ENCODE data around the gene P2RY13. TPM values are rescaled to one million over a fixed set of nuclear protein-coding genes. Genes with fewer than 3 reads are reported as not detected.

The P2RY13 gene
- total RNA-seq, 2 experiments from 2014 or later: not detected

GRCh38 chr3:151296226-151296625, 33.1 kb downstream of the P2RY13 start:
- H3K36me3 Mint-ChIP-seq (ENCODE audit: low read depth): peaks cover 1% of the 10 kb centered on the region
- H3K27me3 Mint-ChIP-seq: peaks cover 20% of the 10 kb centered on the region
- no peaks in the 10 kb centered on the region for H3K9me3 Mint-ChIP-seq (ENCODE audit: low read depth)
- no peak overlapping the region for H3K27ac Mint-ChIP-seq
- peaks cover 10% of the 10 kb centered on the region for H3K4me1 Mint-ChIP-seq
- no peak overlapping the region for H3K4me3 Mint-ChIP-seq
- intact Hi-C loops (cut with DNase I, micrococcal nuclease): no loop called here
- ChIA-PET POLR2A (no interaction called here), CTCF (no interaction called here)
- ATAC-seq: no peak
- no peak for DNase-seq

DNA sequence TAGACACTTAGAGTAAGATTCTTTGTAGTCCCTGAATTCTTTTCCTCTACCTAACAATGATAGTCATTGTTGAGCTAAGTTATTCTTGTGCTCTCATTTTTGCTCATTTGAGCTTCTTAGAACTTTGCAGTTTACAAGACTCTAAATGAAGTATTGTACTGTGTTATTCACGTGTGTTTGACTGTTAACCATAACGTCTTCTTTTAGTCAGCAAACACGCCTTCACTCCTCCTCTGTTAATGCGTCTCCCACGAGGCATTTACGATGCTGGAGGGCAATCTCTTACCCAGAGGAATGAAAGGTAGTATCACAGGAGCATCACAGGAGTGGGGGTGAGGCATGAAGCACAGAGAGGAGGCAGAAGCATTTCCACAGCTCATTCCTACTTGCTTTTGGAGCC, 36.2 kb downstream of the P2RY13 start:
- peaks cover 6% of the 10 kb centered on the region for H3K27me3 Mint-ChIP-seq
- no peak for DNase-seq
- CTCF ChIA-PET: interaction anchor here (1.0 to 2.8 kb wide), 8 partner anchors 9 to 546 kb away, joined by 3 to 25 read pairs (median 4); partner anchors contain the start of gene P2RY14
- POLR2A ChIA-PET: no interaction called here
- H3K4me3 Mint-ChIP-seq: no peak overlapping the region
- peak overlapping the region; percentile 42 for H3K27ac Mint-ChIP-seq
- H3K9me3 Mint-ChIP-seq (ENCODE audit: low read depth): no peaks in the 10 kb centered on the region
- peaks cover 1% of the 10 kb centered on the region for H3K36me3 Mint-ChIP-seq (ENCODE audit: low read depth)
- intact Hi-C loops (cut with DNase I, micrococcal nuclease): loop anchor here in 1 of 2 experiments (5.0 kb wide), 1 partner anchor 144 kb away; no protein-coding TSS in a partner anchor
- peak; percentile 49 for ATAC-seq
- H3K4me1 Mint-ChIP-seq: peaks cover 4% of the 10 kb centered on the region

- no peaks in the 10 kb centered on the region for H3K27me3 Mint-ChIP-seq
- H3K36me3 Mint-ChIP-seq (ENCODE audit: low read depth): no peaks in the 10 kb centered on the region
- ChIA-PET CTCF (interaction anchor here (0.6 to 2.8 kb wide), 3 partner anchors 11 to 63 kb away, joined by 3 to 25 read pairs (median 4); no protein-coding TSS in a partner anchor), POLR2A (no interaction called here)
- intact Hi-C loops (cut with DNase I, micrococcal nuclease): loop anchor here (1.0 to 5.0 kb wide), 5 partner anchors 14 to 628 kb away; no protein-coding TSS in a partner anchor
- no peak for ATAC-seq
- no peak overlapping the region for H3K4me3 Mint-ChIP-seq
- no peaks in the 10 kb centered on the region for H3K9me3 Mint-ChIP-seq (ENCODE audit: low read depth)
- DNase-seq: no peak
- H3K27ac Mint-ChIP-seq: no peak overlapping the region
- peaks cover 4% of the 10 kb centered on the region for H3K4me1 Mint-ChIP-seq
Observed at GRCh38 chr3:151290673-151291072, 38.7 kb downstream of the P2RY13 start.

DNA sequence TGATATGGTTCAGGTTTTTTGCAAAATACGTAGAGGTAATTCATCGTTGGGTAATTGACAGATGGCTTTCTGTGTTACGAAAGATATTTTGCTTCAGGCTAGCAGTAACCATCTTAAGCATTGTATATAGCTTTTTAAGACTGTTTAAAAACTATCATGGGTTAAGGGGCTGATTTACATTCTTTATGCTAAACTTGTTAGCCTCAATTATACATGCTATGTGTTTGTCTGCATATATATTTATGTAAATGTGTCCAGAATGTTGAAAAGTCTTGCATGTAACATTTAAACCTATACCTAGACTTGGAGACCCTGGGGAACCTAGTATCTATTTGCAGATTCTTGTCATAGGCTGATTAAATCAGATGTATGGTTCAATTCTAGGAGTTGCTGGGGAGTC, 39.9 kb downstream of the P2RY13 start:
- CTCF ChIA-PET: interaction anchor here (1.1 to 6.6 kb wide), 2 partner anchors 36 to 120 kb away, joined by 3 to 62 read pairs; no protein-coding TSS in a partner anchor
- no peak for ATAC-seq
- DNase-seq: no peak
- Mint-ChIP-seq H3K4me1 (peaks cover 5% of the 10 kb centered on the region), H3K27ac (no peak overlapping the region), H3K4me3 (no peak overlapping the region), H3K27me3 (no peaks in the 10 kb centered on the region), H3K36me3 (ENCODE audit: low read depth) (no peaks in the 10 kb centered on the region), H3K9me3 (ENCODE audit: low read depth) (no peaks in the 10 kb centered on the region)
- intact Hi-C loops (cut with DNase I, micrococcal nuclease): no loop called here
- POLR2A ChIA-PET: interaction anchor here (0.6 kb wide), 1 partner anchor 9 kb away, joined by 3 read pairs; no protein-coding TSS in a partner anchor

DNA sequence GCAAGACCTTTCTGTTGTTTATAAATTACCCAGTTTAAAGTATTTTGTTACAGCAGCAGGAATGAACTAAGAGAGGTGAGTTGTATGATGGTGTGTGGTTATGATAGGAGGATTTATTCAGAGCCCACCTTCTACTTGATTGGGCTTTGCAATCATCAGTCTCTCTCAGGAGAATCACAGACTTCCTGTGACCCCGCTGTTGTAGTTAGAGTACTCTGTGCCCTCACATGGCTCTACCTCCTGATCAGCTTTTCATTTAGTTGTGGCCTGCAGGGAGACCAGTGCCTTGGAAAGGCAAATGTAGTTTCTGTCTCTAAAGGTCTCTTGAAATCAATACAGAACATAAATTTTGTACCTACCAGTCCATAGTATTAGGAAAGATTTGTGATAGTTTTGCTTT, 43.4 kb downstream of the P2RY13 start:
- Mint-ChIP-seq H3K27me3 (no peaks in the 10 kb centered on the region), H3K4me1 (peaks cover 14% of the 10 kb centered on the region), H3K36me3 (ENCODE audit: low read depth) (no peaks in the 10 kb centered on the region), H3K27ac (no peak overlapping the region), H3K9me3 (ENCODE audit: low read depth) (no peaks in the 10 kb centered on the region), H3K4me3 (no peak overlapping the region)
- ChIA-PET CTCF (interaction anchor here (0.5 to 6.6 kb wide), 12 partner anchors 8 to 123 kb away, joined by 3 to 62 read pairs (median 4); partner anchors contain the start of gene P2RY14), POLR2A (no interaction called here)
- intact Hi-C loops (cut with DNase I, micrococcal nuclease): no loop called here
- DNase-seq (no peak), ATAC-seq (no peak)

- DNase-seq: peak; percentile 53
- H3K9me3 Mint-ChIP-seq (ENCODE audit: low read depth): no peaks in the 10 kb centered on the region
- no peaks in the 10 kb centered on the region for H3K36me3 Mint-ChIP-seq (ENCODE audit: low read depth)
- no peak overlapping the region for H3K4me3 Mint-ChIP-seq
- H3K4me1 Mint-ChIP-seq: peaks cover 19% of the 10 kb centered on the region
- no peaks in the 10 kb centered on the region for H3K27me3 Mint-ChIP-seq
- POLR2A ChIA-PET: interaction anchor here (0.6 kb wide), 1 partner anchor 81 kb away, joined by 6 read pairs; the partner anchor contains the start of gene GPR171
- ATAC-seq: peak; percentile 70
- intact Hi-C loops (cut with DNase I, micrococcal nuclease): loop anchor here (1.0 to 5.0 kb wide), 10 partner anchors 21 to 553 kb away; partner anchors contain the start of gene GPR87 (in 2 of the 2)
- no peak overlapping the region for H3K27ac Mint-ChIP-seq
- CTCF ChIA-PET: interaction anchor here (0.7 to 6.6 kb wide), 13 partner anchors 9 to 184 kb away, joined by 3 to 62 read pairs (median 4); no protein-coding TSS in a partner anchor
Observed at GRCh38 chr3:151283907-151284461, 45.4 kb downstream of the P2RY13 start.

- ChIA-PET CTCF (interaction anchor here (1.0 to 9.2 kb wide), 10 partner anchors 9 to 118 kb away, joined by 3 to 124 read pairs (median 4); partner anchors contain the start of gene GPR171), POLR2A (no interaction called here)
- DNase-seq (no peak), ATAC-seq (no peak)
- Mint-ChIP-seq H3K27me3 (no peaks in the 10 kb centered on the region), H3K9me3 (ENCODE audit: low read depth) (no peaks in the 10 kb centered on the region), H3K4me3 (no peak overlapping the region), H3K4me1 (peaks cover 25% of the 10 kb centered on the region), H3K36me3 (ENCODE audit: low read depth) (no peaks in the 10 kb centered on the region), H3K27ac (peak overlapping the region; percentile 29)
- intact Hi-C loops (cut with DNase I, micrococcal nuclease): loop anchor here (1.0 to 5.0 kb wide), 8 partner anchors 33 to 554 kb away; partner anchors contain the start of gene GPR87 (in 1 of the 2)
Observed at GRCh38 chr3:151283387-151283786, 46.0 kb downstream of the P2RY13 start.

- H3K9me3 Mint-ChIP-seq (ENCODE audit: low read depth): no peaks in the 10 kb centered on the region
- ATAC-seq (peak; percentile 57), DNase-seq (no peak)
- H3K4me3 Mint-ChIP-seq: no peak overlapping the region
- CTCF ChIA-PET: interaction anchor here (0.8 to 9.2 kb wide), 20 partner anchors 15 to 636 kb away, joined by 3 to 124 read pairs (median 4); partner anchors contain the start of gene GPR171
- H3K4me1 Mint-ChIP-seq: peaks cover 29% of the 10 kb centered on the region
- intact Hi-C loops (cut with DNase I, micrococcal nuclease): loop anchor here (1.0 to 5.0 kb wide), 8 partner anchors 34 to 554 kb away; partner anchors contain the start of gene GPR87 (in 1 of the 2)
- H3K27me3 Mint-ChIP-seq: no peaks in the 10 kb centered on the region
- no peak overlapping the region for H3K27ac Mint-ChIP-seq
- POLR2A ChIA-PET: no interaction called here
- no peaks in the 10 kb centered on the region for H3K36me3 Mint-ChIP-seq (ENCODE audit: low read depth)
Observed at GRCh38 chr3:151282921-151283320, 46.4 kb downstream of the P2RY13 start.

- Mint-ChIP-seq H3K4me1 (peaks cover 34% of the 10 kb centered on the region), H3K27ac (no peak overlapping the region)
- CTCF ChIA-PET: interaction anchor here (0.6 to 9.2 kb wide), 19 partner anchors 14 to 637 kb away, joined by 3 to 124 read pairs (median 4); partner anchors contain the start of gene GPR171
Observed at GRCh38 chr3:151281671-151282324, 47.6 kb downstream of the P2RY13 start.

GRCh38 chr3:151278230-151278629, 51.1 kb downstream of the P2RY13 start, which contains the start of gene P2RY14:
P2RY14 (minus strand) TSS chr3:151278542; CDS start chr3:151214316, 64,226 bp downstream.
- ATAC-seq: peak; percentile 74
- DNase-seq: no peak
- Mint-ChIP-seq H3K9me3 (ENCODE audit: low read depth) (no peaks in the 10 kb centered on the region), H3K4me1 (peaks cover 34% of the 10 kb centered on the region), H3K27ac (peak within 1 kb of the TSS; percentile 33), H3K27me3 (no peaks in the 10 kb centered on the region), H3K4me3 (no peak within 1 kb of the TSS), H3K36me3 (ENCODE audit: low read depth) (no peaks in the 10 kb centered on the region)
- CTCF ChIA-PET: interaction anchor here (0.6 to 9.2 kb wide), 14 partner anchors 8 to 144 kb away, joined by 3 to 124 read pairs (median 5); no protein-coding TSS in a partner anchor
- POLR2A ChIA-PET: interaction anchor here (1.3 kb wide), 1 partner anchor 10 kb away, joined by 3 read pairs; no protein-coding TSS in a partner anchor
- intact Hi-C loops (cut with DNase I, micrococcal nuclease): loop anchor here in 1 of 2 experiments (1.0 kb wide), 1 partner anchor 51 kb away; no protein-coding TSS in a partner anchor

More at GRCh38 chr3:151281671-151282324, 47.6 kb downstream of the P2RY13 start:
- no peaks in the 10 kb centered on the region for H3K27me3 Mint-ChIP-seq
- no peak for ATAC-seq
- intact Hi-C loops (cut with DNase I, micrococcal nuclease): loop anchor here (2.0 to 5.0 kb wide), 5 partner anchors 35 to 556 kb away; partner anchors contain the start of gene GPR87 (in 1 of the 2)
- H3K4me3 Mint-ChIP-seq: no peak overlapping the region
- H3K36me3 Mint-ChIP-seq (ENCODE audit: low read depth): no peaks in the 10 kb centered on the region
- DNase-seq: no peak
- no peaks in the 10 kb centered on the region for H3K9me3 Mint-ChIP-seq (ENCODE audit: low read depth)
- POLR2A ChIA-PET: no interaction called here

DNA sequence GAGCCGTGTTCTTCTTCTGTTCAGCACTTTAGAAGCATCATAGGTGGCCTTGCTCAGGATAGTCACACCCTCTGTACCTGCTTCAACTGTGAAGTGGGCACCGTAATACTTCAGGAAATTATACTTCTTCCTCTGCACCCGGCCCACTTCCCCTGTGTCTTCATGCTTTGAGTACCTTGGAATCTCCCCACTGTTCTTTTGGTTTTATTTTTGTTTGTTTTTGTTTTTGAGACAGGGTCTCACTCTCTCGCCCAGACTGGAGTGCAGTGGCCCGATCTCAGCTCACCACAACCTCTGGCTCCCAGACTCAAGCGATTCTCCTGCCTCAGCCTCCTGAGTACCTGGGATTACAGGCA, 52.7 kb downstream of the P2RY13 start:
- ChIA-PET POLR2A (no interaction called here), CTCF (interaction anchor here (0.9 to 9.2 kb wide), 4 partner anchors 12 to 109 kb away, joined by 3 to 124 read pairs (median 4); no protein-coding TSS in a partner anchor)
- no peaks in the 10 kb centered on the region for H3K27me3 Mint-ChIP-seq
- no peaks in the 10 kb centered on the region for H3K9me3 Mint-ChIP-seq (ENCODE audit: low read depth)
- peaks cover 31% of the 10 kb centered on the region for H3K4me1 Mint-ChIP-seq
- no peaks in the 10 kb centered on the region for H3K36me3 Mint-ChIP-seq (ENCODE audit: low read depth)
- intact Hi-C loops (cut with DNase I, micrococcal nuclease): no loop called here
- peak; percentile 48 for DNase-seq
- no peak overlapping the region for H3K4me3 Mint-ChIP-seq
- H3K27ac Mint-ChIP-seq: peak overlapping the region; percentile 56
- ATAC-seq: peak; percentile 62

Measured in activated CD4-positive, alpha-beta T cell treated with anti-CD3 and anti-CD28 coated beads for 36 hours (primary cell).